Right lobe of liver (tissue), 6 donors: ENCODE results near the gene SPATA25. TPM values are rescaled to one million over a fixed set of nuclear protein-coding genes. Genes with fewer than 3 reads are reported as not detected.

Experiments
- ATAC-seq, 4 donors: fragments of 200-7000 bp; cut with Tn5 transposase; one replicate each; pipeline ENCODE4 v1.9.1; 2020; ENCODE audit warnings: mild to moderate bottlenecking in 4 of 4, moderate library complexity in 4 of 4
- DNase-seq, 3 donors: peaks; one replicate each; pipeline ENCODE4 v3.0.0-alpha.2; 2020
- H3K27ac ChIP-seq, 3 donors: fragments of 200-600 bp; one replicate each; pipeline ENCODE4 v1.8.0; 2022
- H3K27me3 ChIP-seq, 2 donors: fragments of 200-600 bp; one replicate each; pipeline ENCODE4 v1.8.0; 2022
- H3K36me3 ChIP-seq, 4 donors: fragments of 200-600 bp; sonication (generic) in 1 of 4; one replicate each; pipeline versions ENCODE4 v1.5.1 to v1.8.0; 2017 to 2022; ENCODE audit warnings: control low read depth in 1 of 4
- H3K4me1 ChIP-seq, 4 donors: fragments of 200-600 bp; sonication (generic) in 1 of 4; one replicate each; pipeline versions ENCODE4 v1.5.1 to v1.8.0; 2017 to 2022; ENCODE audit warnings: control low read depth in 1 of 4
- H3K4me3 ChIP-seq, 3 donors: fragments of 200-600 bp; one replicate each; pipeline ENCODE4 v1.8.0; 2022
- H3K9me3 ChIP-seq, 4 donors: fragments of 200-600 bp; sonication (generic) in 1 of 4; one replicate each; pipeline versions ENCODE4 v1.5.1 to v1.8.0; 2017 to 2022; ENCODE audit warnings: control low read depth in 1 of 4
- POLR2A ChIP-seq: fragments of 450-650 bp; IDR thresholded peaks from one replicate; pipeline ENCODE4 v1.6.1; 2017; ENCODE audit warnings: antibody characterized with exemption, mild to moderate bottlenecking
- WGBS: methylation state at CpG from one replicate; pipeline ENCODE4 v1.1.6; 2018; ENCODE audit warnings: low coverage, low lambda C conversion rate; ENCODE audit not compliant: insufficient coverage; ENCODE audit errors: missing lambda C conversion rate; 5-methylcytosine and 5-hydroxymethylcytosine counted together
- intact Hi-C, 2 donors: fragments of 100-400 bp; cut with DNase I; formaldehyde crosslinking; loops; one replicate each; pipeline versions ENCODE4 v1.11.2 to v1.14.1; 2022
- total RNA-seq, 6 experiments: library from RNA; depleted of rRNA in 2 of 6; stranded (reverse); fragments of >200 nt in 2 of 6; fragmentation: NEBNext Ultra II Directional in 3 of 6; extraction: Animal tissue kit (Norgen Biotek cat#: 25700) in 3 of 6; gene quantifications; one replicate each; pipeline versions ENCODE4 v1.1.0 to v1.2.4, GENCODE V29; 2016 to 2023
- TF ChIP-seq, protein P1 (sequence below), 4 donors: fragments of 200-600 bp in 3 of 4; fragments of 450-650 bp in 1 of 4; IDR thresholded peaks; one replicate each; pipeline versions ENCODE4 v1.5.1 to v1.8.0; 2016 to 2022; ENCODE audit warnings: antibody characterized with exemption in 4 of 4, mild to moderate bottlenecking in 2 of 4
- donor health status: DM: no; HTN: yes; CAD: no.
- donor health status: DM: no; HTN: no; CAD: no.
- donor health status: DM: no; HTN: no; CAD: no.
- donor health status: DM: no; HTN: yes; CAD: no.
- donor health status: DM: no; HTN: yes; CAD: no.

SPATA25 gene
- total RNA-seq, 6 experiments from 2014 or later: 0.50 to 3.2 (median 2.0) TPM

DNA sequence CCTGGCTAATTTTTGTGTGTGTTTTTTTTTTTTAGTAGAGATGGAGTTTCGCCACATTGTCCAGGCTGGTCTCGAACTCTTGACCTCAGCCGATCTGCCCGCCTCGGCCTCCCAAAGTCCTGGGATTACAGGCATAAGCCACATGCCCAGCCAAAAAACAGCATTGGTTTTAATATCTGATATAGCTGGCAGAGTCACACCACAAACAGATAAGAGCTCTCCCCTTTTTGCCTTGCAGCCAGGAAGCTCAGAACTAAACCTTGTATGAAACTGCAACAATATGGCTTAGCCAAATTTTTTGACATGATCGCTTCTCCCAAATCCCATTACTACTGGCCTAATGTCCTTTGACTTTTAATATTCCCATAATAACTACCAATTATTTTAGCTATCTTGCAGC lies 35.1 kb downstream of the SPATA25 start:
- ATAC-seq (no peak), DNase-seq (no peak)
- WGBS: 100% methylated on average over 6 of the region's 6 CpGs
- no peaks in the 10 kb centered on the region for H3K9me3 ChIP-seq
- peaks cover 0 to 16% (median 6%) of the 10 kb centered on the region in 4 donors for H3K4me1 ChIP-seq
- TF ChIP-seq POLR2A: no peak
- TF ChIP-seq, protein P1, sequence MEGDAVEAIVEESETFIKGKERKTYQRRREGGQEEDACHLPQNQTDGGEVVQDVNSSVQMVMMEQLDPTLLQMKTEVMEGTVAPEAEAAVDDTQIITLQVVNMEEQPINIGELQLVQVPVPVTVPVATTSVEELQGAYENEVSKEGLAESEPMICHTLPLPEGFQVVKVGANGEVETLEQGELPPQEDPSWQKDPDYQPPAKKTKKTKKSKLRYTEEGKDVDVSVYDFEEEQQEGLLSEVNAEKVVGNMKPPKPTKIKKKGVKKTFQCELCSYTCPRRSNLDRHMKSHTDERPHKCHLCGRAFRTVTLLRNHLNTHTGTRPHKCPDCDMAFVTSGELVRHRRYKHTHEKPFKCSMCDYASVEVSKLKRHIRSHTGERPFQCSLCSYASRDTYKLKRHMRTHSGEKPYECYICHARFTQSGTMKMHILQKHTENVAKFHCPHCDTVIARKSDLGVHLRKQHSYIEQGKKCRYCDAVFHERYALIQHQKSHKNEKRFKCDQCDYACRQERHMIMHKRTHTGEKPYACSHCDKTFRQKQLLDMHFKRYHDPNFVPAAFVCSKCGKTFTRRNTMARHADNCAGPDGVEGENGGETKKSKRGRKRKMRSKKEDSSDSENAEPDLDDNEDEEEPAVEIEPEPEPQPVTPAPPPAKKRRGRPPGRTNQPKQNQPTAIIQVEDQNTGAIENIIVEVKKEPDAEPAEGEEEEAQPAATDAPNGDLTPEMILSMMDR (IDR thresholded peaks at IDR 0.05): no peak
- intact Hi-C loops: no loop called here
- H3K36me3 ChIP-seq: peaks cover 0 to 9% (median under 1%) of the 10 kb centered on the region in 4 donors
- H3K27ac ChIP-seq: no peak overlapping the region
- no peak overlapping the region for H3K4me3 ChIP-seq
- H3K27me3 ChIP-seq: no peaks in the 10 kb centered on the region

DNA sequence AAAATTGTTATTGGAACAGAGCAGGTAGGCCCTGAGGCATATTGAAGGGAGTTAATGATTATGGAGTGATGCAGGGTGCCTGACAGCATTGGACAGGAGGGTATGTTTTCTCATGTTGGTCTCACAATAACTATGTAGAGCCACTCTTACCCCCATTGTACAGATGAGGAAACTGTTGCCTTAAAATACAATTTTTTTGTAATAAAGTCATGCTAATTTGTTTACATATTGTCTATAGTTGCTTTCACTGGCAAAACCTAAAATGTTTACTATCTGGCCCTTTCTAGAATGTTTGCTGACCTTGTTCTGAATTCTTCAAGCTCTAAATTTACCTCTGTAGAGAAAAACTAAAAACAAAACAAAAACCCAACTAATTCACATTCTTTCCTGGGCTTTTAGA lies 35.9 kb downstream of the SPATA25 start:
- H3K4me1 ChIP-seq: peaks cover 0 to 15% (median 6%) of the 10 kb centered on the region in 4 donors
- TF ChIP-seq POLR2A: no peak
- TF ChIP-seq, protein P1 (IDR thresholded peaks at IDR 0.05): no peak
- DNase-seq (no peak), ATAC-seq (no peak)
- H3K9me3 ChIP-seq: no peaks in the 10 kb centered on the region
- H3K4me3 ChIP-seq: no peak overlapping the region
- H3K36me3 ChIP-seq: peaks cover 0 to 18% (median 3%) of the 10 kb centered on the region in 4 donors
- no peaks in the 10 kb centered on the region for H3K27me3 ChIP-seq
- no peak overlapping the region for H3K27ac ChIP-seq
- intact Hi-C loops: no loop called here

DNA sequence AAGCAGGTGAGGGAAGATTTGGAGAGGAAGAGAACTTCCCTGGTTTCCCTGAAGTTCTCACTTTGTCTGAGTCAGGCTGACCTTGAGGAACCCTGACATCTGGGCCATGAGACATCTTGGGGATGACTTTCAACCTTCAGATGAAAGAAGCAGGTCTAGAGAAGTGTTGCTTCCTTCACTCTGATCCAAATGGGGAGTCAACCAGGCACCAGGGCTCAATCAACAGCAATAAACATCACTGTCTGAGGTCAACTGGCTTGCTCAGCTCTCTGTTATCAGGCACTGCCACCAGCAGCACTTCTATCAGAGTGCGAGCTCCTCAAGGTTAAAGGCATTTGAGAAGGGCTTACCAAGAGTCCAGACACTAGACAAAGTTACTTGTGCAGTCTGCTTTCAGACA lies 36.5 kb downstream of the SPATA25 start:
- Histone ChIP-seq H3K27me3 (no peaks in the 10 kb centered on the region), H3K27ac (no peak overlapping the region), H3K9me3 (no peaks in the 10 kb centered on the region), H3K36me3 (peaks cover 0 to 23% (median 3%) of the 10 kb centered on the region in 4 donors), H3K4me3 (no peak overlapping the region), H3K4me1 (peaks cover 0 to 9% (median 3%) of the 10 kb centered on the region in 4 donors)
- no peak for TF ChIP-seq POLR2A
- TF ChIP-seq, protein P1 (IDR thresholded peaks at IDR 0.05): no peak
- DNase-seq (no peak), ATAC-seq (no peak)
- WGBS: no CpG with 5 or more reads among the region's 1 CpG
- intact Hi-C loops: no loop called here

DNA sequence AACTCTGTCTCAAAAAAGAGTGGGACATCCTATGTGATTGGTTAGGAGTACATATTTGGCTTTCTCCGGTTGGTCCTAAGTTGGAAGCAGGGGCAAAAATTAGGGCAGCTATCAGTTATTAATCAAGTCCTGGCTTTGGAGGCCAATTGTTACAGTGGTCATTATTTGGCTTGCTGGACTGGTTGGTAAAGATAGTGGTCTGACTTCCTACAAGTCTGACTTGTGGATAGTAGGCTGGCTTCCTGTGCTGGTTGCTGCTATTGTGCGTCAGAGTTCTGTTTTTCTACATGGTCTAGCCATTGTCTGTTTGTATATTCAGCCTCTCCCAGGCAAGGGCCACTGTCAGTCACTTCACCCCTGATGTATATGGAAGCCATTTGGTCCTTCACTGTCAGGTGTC lies 37.2 kb downstream of the SPATA25 start:
- Histone ChIP-seq H3K27ac (no peak overlapping the region), H3K27me3 (no peaks in the 10 kb centered on the region), H3K36me3 (peaks cover 0 to 29% (median 4%) of the 10 kb centered on the region in 4 donors), H3K4me1 (peaks cover 0 to 3% (median 0%) of the 10 kb centered on the region in 4 donors), H3K4me3 (no peak overlapping the region), H3K9me3 (no peaks in the 10 kb centered on the region)
- ATAC-seq (no peak), DNase-seq (no peak)
- WGBS: 92% methylated on average over 2 of the region's 2 CpGs
- intact Hi-C loops: no loop called here
- TF ChIP-seq, protein P1 (IDR thresholded peaks at IDR 0.05): no peak
- TF ChIP-seq POLR2A: no peak
